Liver (tissue), 3 donors: ENCODE data around the gene GLP1R.

Source experiments
- CTCF ChIP-seq: fragments of 150-350 bp; IDR thresholded peaks from 2 replicates; pipeline ENCODE4 v1.5.1; 2017; ENCODE audit warnings: improper control_type of control experiment, low read depth, low read length; ENCODE audit not compliant: missing input control
- EGR1 ChIP-seq, 2 donors: IDR thresholded peaks; 2 replicates each; pipeline ENCODE4 v1.6.1; 2016 to 2018; ENCODE audit warnings: antibody characterized with exemption in 2 of 2, low read depth in 2 of 2
- GABPA ChIP-seq, 2 donors: IDR thresholded peaks in 1 of 2; conservative IDR thresholded peaks in 1 of 2; 2 replicates each; pipeline ENCODE4 v1.6.1; 2016; ENCODE audit warnings: antibody characterized with exemption in 2 of 2, mild to moderate bottlenecking in 1 of 2, moderate library complexity in 1 of 2
- HNF4G ChIP-seq: IDR thresholded peaks from 2 replicates; pipeline ENCODE4 v1.6.1; 2016; ENCODE audit warnings: antibody characterized with exemption
- JUND ChIP-seq, 2 donors: IDR thresholded peaks; 2 replicates each; pipeline ENCODE4 v1.6.1; 2016; ENCODE audit warnings: antibody characterized with exemption in 2 of 2
- MAX ChIP-seq: IDR thresholded peaks from 2 replicates; pipeline ENCODE4 v1.6.1; 2016; ENCODE audit warnings: antibody characterized with exemption
- RAD21 ChIP-seq, 2 donors: IDR thresholded peaks; 2 replicates each; pipeline ENCODE4 v1.6.1; 2016; ENCODE audit warnings: antibody characterized with exemption in 2 of 2, mild to moderate bottlenecking in 2 of 2
- REST ChIP-seq: IDR thresholded peaks from 2 replicates; pipeline ENCODE4 v1.6.1; 2016; ENCODE audit warnings: antibody characterized with exemption, mild to moderate bottlenecking
- TAF1 ChIP-seq: conservative IDR thresholded peaks from 2 replicates; pipeline ENCODE4 v1.6.1; 2016; ENCODE audit warnings: antibody characterized with exemption, mild to moderate bottlenecking
- YY1 ChIP-seq: IDR thresholded peaks from 2 replicates; pipeline ENCODE4 v1.6.1; 2016; ENCODE audit warnings: antibody characterized with exemption, mild to moderate bottlenecking
- ZBTB33 ChIP-seq: IDR thresholded peaks from 2 replicates; pipeline ENCODE4 v1.6.1; 2016; ENCODE audit warnings: antibody characterized with exemption
- donor health status: healthy.
- donor health status: healthy.

- TF ChIP-seq RAD21 (IDR thresholded peaks at IDR 0.05): no peak
- TF ChIP-seq CTCF: no peak
- no peak for TF ChIP-seq REST
- TF ChIP-seq MAX: no peak
- no peak for TF ChIP-seq YY1
- no peak for TF ChIP-seq EGR1 (IDR thresholded peaks at IDR 0.05; ENCODE audit: low read depth in 2 of 2)
- TF ChIP-seq GABPA (IDR thresholded peaks at IDR 0.05 in 1 of 2, conservative IDR thresholded peaks at IDR 0.05 in 1 of 2): no peak
- no peak for TF ChIP-seq TAF1
- no peak for TF ChIP-seq JUND (IDR thresholded peaks at IDR 0.05)
- no peak for TF ChIP-seq ZBTB33
- no peak for TF ChIP-seq HNF4G
Observed at GRCh38 chr6:39092124-39092523, 43.5 kb downstream of the GLP1R start.
